GM12878 (cell line): ENCODE data around the gene PEX11A. TPM values are rescaled to one million over a fixed set of nuclear protein-coding genes. Genes with fewer than 3 reads are reported as not detected.

Experiments used
- ATAC-seq: fragments of 200-7000 bp; cut with Tn5 transposase; 3 replicates; pipeline ENCODE4 v1.9.1; 2020; ENCODE audit warnings: mild to moderate bottlenecking, moderate library complexity
- BruUV-seq: library from RNA; stranded (reverse); fragments of 400-500 nt; replicated peaks from 2 replicates; lab custom pipeline; 2021; lab: Mats Ljungman, UMichigan
- CTCF ChIA-PET: fragments of 300-600 bp; sonication (Branson Sonifier 250); formaldehyde crosslinking; extraction: SDS; loops from one replicate; lab custom pipeline; 2021; ENCODE audit warnings: inconsistent platforms; lab: Yijun Ruan, JAX
- POLR2A ChIA-PET: fragments of 350-600 bp; formaldehyde crosslinking; extraction: SDS; loops from one replicate; lab custom pipeline; 2021; ENCODE audit warnings: inconsistent platforms; lab: Charles Lee
- RAD21 ChIA-PET: fragments of 300-600 bp; sonication (Branson Sonifier 250); formaldehyde crosslinking; loops from one replicate; lab custom pipeline; 2023; ENCODE audit warnings: antibody characterized with exemption; ENCODE audit not compliant: unreplicated experiment; lab: Charles Lee
- SMC1A ChIA-PET: fragments of 300-600 bp; sonication (Branson Sonifier 250); formaldehyde crosslinking; loops from one replicate; lab custom pipeline; 2023; ENCODE audit not compliant: unreplicated experiment, uncharacterized antibody; lab: Charles Lee
- DNase-seq: peaks from one replicate; pipeline ENCODE4 v3.0.0-alpha.2; 2011; ENCODE audit warnings: low read depth, low spot score
- FAIRE-seq: peaks from 3 replicates; lab custom pipeline; 2011; peaks lifted over from hg19 to GRCh38; lab: Jason Lieb, UNC
- H2AFZ ChIP-seq: 2 replicates; pipeline ENCODE4 v1.6.0; 2011; ENCODE audit warnings: low read depth, low read length, control low read depth; ENCODE audit not compliant: control insufficient read depth
- H3K27ac ChIP-seq: 2 replicates; pipeline ENCODE4 v1.5.1; 2011; ENCODE audit warnings: control low read depth; ENCODE audit not compliant: control insufficient read depth, insufficient read depth
- H3K27me3 ChIP-seq, 2 experiments: replicated peaks in 1 of 2; 2 replicates each; pipeline versions ENCODE4 v1.6.0 to v1.6.1; 2011; ENCODE audit warnings: low read length in 1 of 2; ENCODE audit not compliant: control insufficient read depth in 2 of 2, insufficient read depth in 2 of 2
- H3K36me3 ChIP-seq, 2 experiments: 2 replicates each; pipeline ENCODE4 v1.5.1; 2011; ENCODE audit warnings: low read length in 1 of 2; ENCODE audit not compliant: control insufficient read depth in 2 of 2, insufficient read depth in 2 of 2
- H3K4me1 ChIP-seq: 2 replicates; pipeline ENCODE4 v1.6.1; 2011; ENCODE audit warnings: mild to moderate bottlenecking, low read length, moderate library complexity, mixed read lengths; ENCODE audit not compliant: control insufficient read depth, insufficient read depth
- H3K4me2 ChIP-seq: 2 replicates; pipeline ENCODE4 v1.6.0; 2011; ENCODE audit warnings: control low read depth; ENCODE audit not compliant: control insufficient read depth, insufficient read depth
- H3K4me3 ChIP-seq: fragments of 200-600 bp; sonication (generic); 2 replicates; pipeline ENCODE4 v1.5.1; 2016
- H3K79me2 ChIP-seq: 2 replicates; pipeline ENCODE4 v1.6.0; 2011; ENCODE audit warnings: low read length; ENCODE audit not compliant: control insufficient read depth, insufficient read depth
- H3K9ac ChIP-seq: 2 replicates; pipeline ENCODE4 v1.8.0; 2011; ENCODE audit warnings: low read length, control low read depth, mixed read lengths; ENCODE audit not compliant: control insufficient read depth, insufficient read depth
- H3K9me3 ChIP-seq: replicated peaks from 3 replicates; pipeline ENCODE4 v1.5.1; 2011; ENCODE audit warnings: mild to moderate bottlenecking, low read length; ENCODE audit not compliant: control insufficient read depth, insufficient read depth
- H4K20me1 ChIP-seq: 2 replicates; pipeline ENCODE4 v1.6.0; 2011; ENCODE audit not compliant: control insufficient read depth, insufficient read depth
- BHLHE40 ChIP-seq, 2 experiments: fragments of 450-650 bp in 1 of 2; IDR thresholded peaks; 2 replicates each; pipeline ENCODE4 v1.6.1; 2011 to 2017; ENCODE audit warnings: low read depth in 2 of 2, borderline replicate concordance in 1 of 2, improper control_type of control experiment in 1 of 2, low read length in 1 of 2, mild to moderate bottlenecking in 1 of 2
- CREB1 ChIP-seq: IDR thresholded peaks from 2 replicates; pipeline ENCODE4 v1.6.1; 2012; ENCODE audit warnings: low read depth, mild to moderate bottlenecking, inconsistent platforms
- CREM ChIP-seq: IDR thresholded peaks from 2 replicates; pipeline ENCODE4 v1.6.1; 2014; ENCODE audit warnings: antibody characterized with exemption, low read depth
- ESRRA ChIP-seq: IDR thresholded peaks from 2 replicates; pipeline ENCODE4 v1.6.1; 2012; ENCODE audit warnings: mild to moderate bottlenecking, low read length, improper control_type of control experiment
- NRF1 ChIP-seq: conservative IDR thresholded peaks from 2 replicates; pipeline ENCODE4 v1.6.1; 2011; ENCODE audit warnings: mild to moderate bottlenecking, low read depth, low read length, improper control_type of control experiment
- POLR2A ChIP-seq: IDR thresholded peaks from 2 replicates; pipeline ENCODE4 v1.6.1; 2011; ENCODE audit warnings: low read depth, mild to moderate bottlenecking, low read length
- RFX5 ChIP-seq: IDR thresholded peaks from 2 replicates; pipeline ENCODE4 v1.6.1; 2011; ENCODE audit warnings: low read depth, low read length, improper control_type of control experiment
- SMAD5 ChIP-seq: IDR thresholded peaks from 2 replicates; pipeline ENCODE4 v1.6.1; 2016; ENCODE audit warnings: antibody characterized with exemption, low read depth
- TARDBP ChIP-seq: IDR thresholded peaks from 2 replicates; pipeline ENCODE4 v1.6.1; 2016; ENCODE audit warnings: borderline replicate concordance
- WGBS: methylation state at CpG from one replicate; pipeline ENCODE4 v1.1.6; 2016; ENCODE audit warnings: low lambda C conversion rate; ENCODE audit not compliant: insufficient replicate concordance, insufficient coverage; ENCODE audit errors: missing lambda C conversion rate; 5-methylcytosine and 5-hydroxymethylcytosine counted together
- in situ Hi-C: fragments of 300-500 bp; cut with MboI; formaldehyde crosslinking; loops from 9 replicates; pipeline ENCODE4 v1.14.3; 2018; ENCODE audit warnings: mixed read lengths
- intact Hi-C: fragments of 100-400 bp; cut with micrococcal nuclease; formaldehyde crosslinking; loops from one replicate; pipeline ENCODE4 v1.14.2; 2022; ENCODE audit not compliant: unreplicated experiment
- polyA plus RNA-seq, 11 experiments: library from polyadenylated mRNA; depleted of rRNA in 4 of 11; unstranded in 6 of 11; stranded (reverse) in 5 of 11; fragments of >200 nt; fragmentation: Nextera tagmentation in 4 of 11; fragmentation: Illumina TruSeq in 1 of 11; extraction: Ambion mirVana in 4 of 11; extraction: Trizol in 1 of 11; gene quantifications; 1 replicate in 1 of 11; 2 replicates in 10 of 11; pipeline versions ENCODE4 v1.2.1 to v1.2.3, GENCODE V29; 2011 to 2016; ENCODE audit warnings: inconsistent platforms in 2 of 11, missing spikeins in 2 of 11, low read depth in 1 of 11
- total RNA-seq, 4 experiments: library from RNA; depleted of rRNA in 3 of 4; stranded (reverse); fragments of >200 nt in 3 of 4; fragmentation: Illumina TruSeq in 1 of 4; extraction: Trizol in 1 of 4; gene quantifications; 2 replicates each; pipeline versions ENCODE4 v1.2.1 to v1.2.3, GENCODE V29; 2013 to 2021
- TF ChIP-seq, protein P1 (sequence below): fragments of 450-650 bp; IDR thresholded peaks from 2 replicates; pipeline ENCODE4 v1.6.1; 2017; ENCODE audit warnings: antibody characterized with exemption, mild to moderate bottlenecking, moderate library complexity
- TF ChIP-seq, protein P2 (sequence below): fragments of 450-650 bp; IDR thresholded peaks from 2 replicates; pipeline ENCODE4 v1.6.1; 2016; ENCODE audit warnings: mild to moderate bottlenecking
- TF ChIP-seq, protein P3 (sequence below): fragments of 450-650 bp; IDR thresholded peaks from 2 replicates; pipeline ENCODE4 v1.6.1; 2016; ENCODE audit warnings: mild to moderate bottlenecking

Gene PEX11A
- total and polyA plus RNA-seq, 10 of the 15 experiments (the other 5 are each of a cell fraction or from before 2014, with no cell fraction given): 1.4 to 2.8 (median 2.0) TPM

DNA sequence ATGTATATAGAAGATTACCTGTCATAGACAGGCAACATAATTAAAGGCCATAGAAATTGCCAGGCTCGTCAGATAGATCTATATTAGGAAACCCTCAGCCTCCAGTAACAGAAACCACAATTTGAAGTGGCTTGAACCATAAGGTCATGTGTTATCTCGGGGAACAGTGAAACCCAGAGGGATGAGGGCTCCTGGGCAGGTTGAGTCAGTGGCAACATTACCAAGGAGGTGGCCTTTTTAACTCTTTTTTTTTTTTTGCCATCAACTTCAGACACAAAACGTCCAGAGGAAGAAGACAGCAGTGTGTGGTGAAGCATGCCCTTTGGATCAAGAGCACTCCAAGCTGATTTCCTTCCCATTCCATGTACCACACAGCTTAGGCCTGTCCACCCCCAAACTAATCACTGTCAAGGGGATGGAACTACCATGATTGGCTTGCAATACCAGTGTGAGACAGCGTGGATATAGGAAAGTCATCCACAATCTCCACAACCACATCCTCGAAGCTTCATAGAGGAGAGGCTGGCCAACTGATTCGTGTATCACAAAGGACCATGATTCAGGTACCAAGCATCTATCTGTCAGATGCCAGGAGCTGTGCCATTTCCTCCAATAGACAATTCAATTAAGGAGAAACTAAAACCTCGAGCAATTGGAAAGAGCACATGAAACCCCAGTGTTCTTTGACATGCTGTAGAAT, 34.3 kb downstream of the PEX11A start (continued):
- TF ChIP-seq ESRRA (no peak), SMAD5 (no peak), NRF1 (no peak), BHLHE40 (IDR thresholded peaks at IDR 0.05; ENCODE audit: borderline replicate concordance in 1 of 2, low read depth in 2 of 2, low read length in 1 of 2) (no peak), CREM (no peak), RFX5 (no peak)

DNA sequence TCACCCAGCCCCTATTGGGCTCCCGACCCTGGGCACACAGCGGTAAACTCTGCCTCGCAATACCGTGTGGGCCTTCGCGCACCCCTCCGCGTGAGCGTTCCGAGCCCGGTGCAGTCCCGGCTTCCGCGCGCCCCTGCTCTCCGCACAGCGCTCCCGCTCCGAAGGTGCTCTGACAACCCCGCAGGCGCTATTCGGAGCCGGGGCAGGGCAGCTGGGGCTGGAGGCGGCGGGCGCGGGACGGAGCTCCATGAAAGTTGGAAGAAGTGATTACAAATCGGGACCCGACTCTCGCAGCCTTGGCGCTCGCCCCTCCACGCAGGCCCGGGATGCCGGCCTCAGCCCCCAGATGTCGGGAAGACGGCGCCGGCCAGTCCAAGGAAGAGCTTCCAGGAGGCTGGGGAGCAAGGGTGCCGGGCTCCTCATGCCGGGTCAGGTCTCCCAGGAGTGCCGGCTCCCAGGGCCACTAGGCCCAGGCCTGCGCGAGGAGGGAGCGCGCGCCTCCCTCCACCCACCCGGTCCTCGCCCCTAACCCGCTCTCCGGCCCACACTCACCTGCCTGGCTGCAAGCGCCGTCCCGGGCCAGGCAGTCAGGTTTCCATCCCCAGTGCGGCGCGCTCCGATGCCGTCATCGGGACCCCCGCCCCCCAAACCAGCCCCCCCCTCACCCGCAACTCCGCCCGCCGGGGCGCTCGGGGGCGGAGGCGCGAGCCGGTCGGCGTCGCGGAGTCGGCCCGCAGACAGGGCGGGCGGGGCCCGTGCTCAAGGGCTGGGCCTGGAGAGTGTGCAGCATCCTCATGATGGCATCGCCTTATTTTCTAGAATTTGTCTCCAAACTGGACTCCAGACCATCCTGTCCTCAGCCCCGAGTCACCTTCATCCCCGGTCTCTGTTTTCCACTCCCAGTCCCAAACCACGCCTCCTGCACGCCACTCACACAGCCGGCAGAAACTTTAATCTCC, 35.4 kb downstream of the PEX11A start, which contains the start of gene KIF7:
KIF7 (minus strand) TSS at position 621 of the 959 bp plus-strand sequence. CDS start 2,537 bp downstream, outside the sequence.
- ChIA-PET SMC1A (no interaction called here), RAD21 (no interaction called here), POLR2A (no interaction called here), CTCF (no interaction called here)
- FAIRE-seq (no peak), ATAC-seq (peak; percentile 75), DNase-seq (no peak)
- Histone ChIP-seq H3K36me3 (no peaks in the 10 kb centered on the region), H3K4me2 (peak within 1 kb of the TSS; percentile 68), H3K27me3 (peaks cover 0 to 8% of the 10 kb centered on the region in 2 experiments; a peak in 3 of 4 replicates), H3K4me3 (peak within 1 kb of the TSS; percentile 32; the same call in 1 of the 2 replicates), H3K79me2 (no peaks in the 10 kb centered on the region), H3K4me1 (no peaks in the 10 kb centered on the region), H3K9me3 (no peaks in the 10 kb centered on the region), H3K27ac (no peak within 1 kb of the TSS), H4K20me1 (no peaks in the 10 kb centered on the region), H3K9ac (peak within 1 kb of the TSS; percentile 38; the same call in 1 of the 2 replicates), H2AFZ (peak within 1 kb of the TSS; percentile 17; the same call in 1 of the 2 replicates)
- in situ Hi-C loops: no loop called here
- no TSS peak for BruUV-seq
- intact Hi-C loops: no loop called here
- WGBS: 8% methylated on average over 46 of the region's 87 CpGs
- TF ChIP-seq POLR2A (peak; percentile 57; the same call in 1 of the 2 replicates), CREB1 (peak; percentile 31; the same call in 1 of the 2 replicates), TARDBP (no peak)
- TF ChIP-seq, protein P1, sequence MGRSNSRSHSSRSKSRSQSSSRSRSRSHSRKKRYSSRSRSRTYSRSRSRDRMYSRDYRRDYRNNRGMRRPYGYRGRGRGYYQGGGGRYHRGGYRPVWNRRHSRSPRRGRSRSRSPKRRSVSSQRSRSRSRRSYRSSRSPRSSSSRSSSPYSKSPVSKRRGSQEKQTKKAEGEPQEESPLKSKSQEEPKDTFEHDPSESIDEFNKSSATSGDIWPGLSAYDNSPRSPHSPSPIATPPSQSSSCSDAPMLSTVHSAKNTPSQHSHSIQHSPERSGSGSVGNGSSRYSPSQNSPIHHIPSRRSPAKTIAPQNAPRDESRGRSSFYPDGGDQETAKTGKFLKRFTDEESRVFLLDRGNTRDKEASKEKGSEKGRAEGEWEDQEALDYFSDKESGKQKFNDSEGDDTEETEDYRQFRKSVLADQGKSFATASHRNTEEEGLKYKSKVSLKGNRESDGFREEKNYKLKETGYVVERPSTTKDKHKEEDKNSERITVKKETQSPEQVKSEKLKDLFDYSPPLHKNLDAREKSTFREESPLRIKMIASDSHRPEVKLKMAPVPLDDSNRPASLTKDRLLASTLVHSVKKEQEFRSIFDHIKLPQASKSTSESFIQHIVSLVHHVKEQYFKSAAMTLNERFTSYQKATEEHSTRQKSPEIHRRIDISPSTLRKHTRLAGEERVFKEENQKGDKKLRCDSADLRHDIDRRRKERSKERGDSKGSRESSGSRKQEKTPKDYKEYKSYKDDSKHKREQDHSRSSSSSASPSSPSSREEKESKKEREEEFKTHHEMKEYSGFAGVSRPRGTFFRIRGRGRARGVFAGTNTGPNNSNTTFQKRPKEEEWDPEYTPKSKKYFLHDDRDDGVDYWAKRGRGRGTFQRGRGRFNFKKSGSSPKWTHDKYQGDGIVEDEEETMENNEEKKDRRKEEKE: no peak
- TF ChIP-seq, protein P2, sequence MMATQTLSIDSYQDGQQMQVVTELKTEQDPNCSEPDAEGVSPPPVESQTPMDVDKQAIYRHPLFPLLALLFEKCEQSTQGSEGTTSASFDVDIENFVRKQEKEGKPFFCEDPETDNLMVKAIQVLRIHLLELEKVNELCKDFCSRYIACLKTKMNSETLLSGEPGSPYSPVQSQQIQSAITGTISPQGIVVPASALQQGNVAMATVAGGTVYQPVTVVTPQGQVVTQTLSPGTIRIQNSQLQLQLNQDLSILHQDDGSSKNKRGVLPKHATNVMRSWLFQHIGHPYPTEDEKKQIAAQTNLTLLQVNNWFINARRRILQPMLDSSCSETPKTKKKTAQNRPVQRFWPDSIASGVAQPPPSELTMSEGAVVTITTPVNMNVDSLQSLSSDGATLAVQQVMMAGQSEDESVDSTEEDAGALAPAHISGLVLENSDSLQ: peak; percentile 60; the same call in 1 of the 2 replicates
- TF ChIP-seq, protein P3, sequence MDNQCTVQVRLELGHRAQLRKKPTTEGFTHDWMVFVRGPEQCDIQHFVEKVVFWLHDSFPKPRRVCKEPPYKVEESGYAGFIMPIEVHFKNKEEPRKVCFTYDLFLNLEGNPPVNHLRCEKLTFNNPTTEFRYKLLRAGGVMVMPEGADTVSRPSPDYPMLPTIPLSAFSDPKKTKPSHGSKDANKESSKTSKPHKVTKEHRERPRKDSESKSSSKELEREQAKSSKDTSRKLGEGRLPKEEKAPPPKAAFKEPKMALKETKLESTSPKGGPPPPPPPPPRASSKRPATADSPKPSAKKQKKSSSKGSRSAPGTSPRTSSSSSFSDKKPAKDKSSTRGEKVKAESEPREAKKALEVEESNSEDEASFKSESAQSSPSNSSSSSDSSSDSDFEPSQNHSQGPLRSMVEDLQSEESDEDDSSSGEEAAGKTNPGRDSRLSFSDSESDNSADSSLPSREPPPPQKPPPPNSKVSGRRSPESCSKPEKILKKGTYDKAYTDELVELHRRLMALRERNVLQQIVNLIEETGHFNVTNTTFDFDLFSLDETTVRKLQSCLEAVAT: no peak
